Measurements from ENCODE around the gene GNG12.
A peak's percentile ranks its signal among the peaks of the same experiment; 100 is the strongest.

Gene GNG12

DNA sequence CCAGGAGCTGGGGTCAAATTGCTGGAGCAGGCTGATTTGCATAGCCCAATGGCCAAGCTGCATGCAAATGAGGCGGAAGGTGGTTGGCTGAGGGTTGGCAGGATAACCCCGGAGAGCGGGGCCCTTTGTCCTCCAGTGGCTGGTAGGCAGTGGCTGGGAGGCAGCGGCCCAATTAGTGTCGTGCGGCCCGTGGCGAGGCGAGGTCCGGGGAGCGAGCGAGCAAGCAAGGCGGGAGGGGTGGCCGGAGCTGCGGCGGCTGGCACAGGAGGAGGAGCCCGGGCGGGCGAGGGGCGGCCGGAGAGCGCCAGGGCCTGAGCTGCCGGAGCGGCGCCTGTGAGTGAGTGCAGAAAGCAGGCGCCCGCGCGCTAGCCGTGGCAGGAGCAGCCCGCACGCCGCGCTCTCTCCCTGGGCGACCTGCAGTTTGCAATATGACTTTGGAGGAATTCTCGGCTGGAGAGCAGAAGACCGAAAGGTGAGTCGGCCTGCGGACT, 148.2 kb downstream of the GNG12 start, which contains the start of gene GADD45A (continued):
- TF ChIP-seq, protein P1, sequence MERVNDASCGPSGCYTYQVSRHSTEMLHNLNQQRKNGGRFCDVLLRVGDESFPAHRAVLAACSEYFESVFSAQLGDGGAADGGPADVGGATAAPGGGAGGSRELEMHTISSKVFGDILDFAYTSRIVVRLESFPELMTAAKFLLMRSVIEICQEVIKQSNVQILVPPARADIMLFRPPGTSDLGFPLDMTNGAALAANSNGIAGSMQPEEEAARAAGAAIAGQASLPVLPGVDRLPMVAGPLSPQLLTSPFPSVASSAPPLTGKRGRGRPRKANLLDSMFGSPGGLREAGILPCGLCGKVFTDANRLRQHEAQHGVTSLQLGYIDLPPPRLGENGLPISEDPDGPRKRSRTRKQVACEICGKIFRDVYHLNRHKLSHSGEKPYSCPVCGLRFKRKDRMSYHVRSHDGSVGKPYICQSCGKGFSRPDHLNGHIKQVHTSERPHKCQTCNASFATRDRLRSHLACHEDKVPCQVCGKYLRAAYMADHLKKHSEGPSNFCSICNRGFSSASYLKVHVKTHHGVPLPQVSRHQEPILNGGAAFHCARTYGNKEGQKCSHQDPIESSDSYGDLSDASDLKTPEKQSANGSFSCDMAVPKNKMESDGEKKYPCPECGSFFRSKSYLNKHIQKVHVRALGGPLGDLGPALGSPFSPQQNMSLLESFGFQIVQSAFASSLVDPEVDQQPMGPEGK (CRISPR knock-in tag; IDR thresholded peaks at IDR 0.05; ENCODE audit: borderline replicate concordance), result no peak
- no peak for TF ChIP-seq SNAI2 (CRISPR knock-in tag; IDR thresholded peaks at IDR 0.05)

DNA sequence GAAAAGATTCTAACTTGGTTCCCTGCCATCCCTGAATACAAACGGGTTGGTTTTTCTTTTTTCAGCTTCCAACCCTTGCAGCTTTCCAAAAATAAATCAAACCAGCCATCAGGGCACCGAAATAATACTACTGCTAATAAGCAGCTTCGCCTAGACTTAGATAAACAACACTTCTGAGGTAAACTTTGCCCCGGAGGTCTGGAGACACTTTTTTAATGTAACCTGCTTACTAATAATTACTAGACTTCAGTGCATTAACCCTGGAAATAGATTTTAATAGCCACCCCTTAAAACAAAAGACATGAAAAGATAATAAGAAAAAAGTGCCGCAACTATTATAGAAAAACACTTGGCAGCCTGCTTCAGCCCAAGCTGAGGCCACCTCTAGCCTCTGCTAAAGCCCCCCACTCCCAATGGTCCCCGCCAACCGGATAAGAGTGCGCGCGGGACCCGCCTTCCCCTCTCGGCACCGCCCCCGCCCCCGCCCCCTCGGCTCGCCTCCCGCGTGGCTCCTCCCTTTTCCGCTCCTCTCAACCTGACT, 148.7 kb downstream of the GNG12 start:
- no peak for ATAC-seq
- TF ChIP-seq, protein P2, sequence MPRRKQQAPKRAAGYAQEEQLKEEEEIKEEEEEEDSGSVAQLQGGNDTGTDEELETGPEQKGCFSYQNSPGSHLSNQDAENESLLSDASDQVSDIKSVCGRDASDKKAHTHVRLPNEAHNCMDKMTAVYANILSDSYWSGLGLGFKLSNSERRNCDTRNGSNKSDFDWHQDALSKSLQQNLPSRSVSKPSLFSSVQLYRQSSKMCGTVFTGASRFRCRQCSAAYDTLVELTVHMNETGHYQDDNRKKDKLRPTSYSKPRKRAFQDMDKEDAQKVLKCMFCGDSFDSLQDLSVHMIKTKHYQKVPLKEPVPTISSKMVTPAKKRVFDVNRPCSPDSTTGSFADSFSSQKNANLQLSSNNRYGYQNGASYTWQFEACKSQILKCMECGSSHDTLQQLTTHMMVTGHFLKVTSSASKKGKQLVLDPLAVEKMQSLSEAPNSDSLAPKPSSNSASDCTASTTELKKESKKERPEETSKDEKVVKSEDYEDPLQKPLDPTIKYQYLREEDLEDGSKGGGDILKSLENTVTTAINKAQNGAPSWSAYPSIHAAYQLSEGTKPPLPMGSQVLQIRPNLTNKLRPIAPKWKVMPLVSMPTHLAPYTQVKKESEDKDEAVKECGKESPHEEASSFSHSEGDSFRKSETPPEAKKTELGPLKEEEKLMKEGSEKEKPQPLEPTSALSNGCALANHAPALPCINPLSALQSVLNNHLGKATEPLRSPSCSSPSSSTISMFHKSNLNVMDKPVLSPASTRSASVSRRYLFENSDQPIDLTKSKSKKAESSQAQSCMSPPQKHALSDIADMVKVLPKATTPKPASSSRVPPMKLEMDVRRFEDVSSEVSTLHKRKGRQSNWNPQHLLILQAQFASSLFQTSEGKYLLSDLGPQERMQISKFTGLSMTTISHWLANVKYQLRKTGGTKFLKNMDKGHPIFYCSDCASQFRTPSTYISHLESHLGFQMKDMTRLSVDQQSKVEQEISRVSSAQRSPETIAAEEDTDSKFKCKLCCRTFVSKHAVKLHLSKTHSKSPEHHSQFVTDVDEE (CRISPR knock-in tag; IDR thresholded peaks at IDR 0.05), result no peak
- TF ChIP-seq ZFP3 (CRISPR knock-in tag; IDR thresholded peaks at IDR 0.05) (peak; percentile 94), ESRRG (CRISPR knock-in tag; IDR thresholded peaks at IDR 0.05) (no peak)

DNA sequence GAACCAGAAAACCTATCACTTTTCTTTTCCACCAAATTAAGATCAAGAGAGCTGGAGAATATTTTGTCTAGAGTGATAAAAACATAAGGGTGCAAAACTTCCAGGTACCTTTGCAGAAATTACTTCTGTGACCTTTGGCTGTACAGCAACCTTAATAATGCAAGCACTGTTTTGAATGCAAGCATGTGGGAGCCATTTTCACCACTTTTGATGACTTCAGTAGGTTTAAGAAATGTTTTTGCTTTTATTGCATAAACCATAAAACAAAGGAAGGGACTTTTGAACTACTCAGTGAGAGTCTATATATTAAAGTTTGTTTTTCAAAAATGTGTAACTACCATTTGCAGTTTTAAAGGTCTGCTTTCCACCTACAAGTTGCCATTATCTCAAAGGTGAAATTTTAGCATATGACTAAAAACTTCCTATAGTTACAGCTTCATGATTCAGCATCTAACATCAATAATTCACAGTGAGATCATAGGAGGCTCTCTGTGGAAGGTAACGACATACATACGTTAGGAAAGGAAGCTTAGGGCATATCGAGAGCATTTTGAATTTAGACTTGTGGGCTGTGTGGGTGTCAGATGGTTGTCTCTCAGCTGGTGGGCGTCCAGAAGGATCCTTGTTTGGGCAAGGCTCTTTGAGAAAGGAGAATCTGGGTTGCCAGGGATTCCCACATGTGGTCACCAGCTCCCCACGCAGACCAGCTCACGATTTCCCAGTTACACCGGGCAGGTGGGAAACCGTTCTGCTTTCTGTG, 149.3 kb downstream of the GNG12 start:
- ATAC-seq, result no peak
- TF ChIP-seq ZFP3 (CRISPR knock-in tag; IDR thresholded peaks at IDR 0.05), result no peak
- no peak for TF ChIP-seq ZNF8 (CRISPR knock-in tag; IDR thresholded peaks at IDR 0.05)
- TF ChIP-seq ZNF70 (CRISPR knock-in tag; IDR thresholded peaks at IDR 0.05), result no peak
- TF ChIP-seq, protein P1 (CRISPR knock-in tag; IDR thresholded peaks at IDR 0.05; ENCODE audit: borderline replicate concordance), result no peak
- TF ChIP-seq OSR1 (CRISPR knock-in tag; IDR thresholded peaks at IDR 0.05), result no peak
- TF ChIP-seq ZNF565 (CRISPR knock-in tag; conservative IDR thresholded peaks at IDR 0.05; ENCODE audit: low read depth), result no peak

DNA sequence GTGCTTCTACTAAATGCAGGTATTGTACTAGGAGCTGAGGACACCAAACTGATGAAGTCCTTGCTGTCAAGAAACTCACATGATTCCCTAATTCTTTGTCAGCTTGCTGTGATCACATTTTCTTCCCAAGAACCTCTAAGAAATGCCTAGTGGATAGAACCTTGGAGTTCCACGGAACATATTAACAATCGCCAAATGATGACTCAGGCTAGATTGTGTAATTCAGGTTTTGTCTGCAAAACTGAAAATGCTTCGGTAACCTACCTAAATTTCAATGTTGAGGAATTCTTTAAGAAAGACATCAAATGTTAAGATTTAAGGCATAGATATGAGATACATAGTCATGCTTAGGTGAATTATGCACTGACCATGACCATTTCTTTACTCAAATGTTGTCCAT, 150.0 kb downstream of the GNG12 start:
- TF ChIP-seq GLIS3 (CRISPR knock-in tag; IDR thresholded peaks at IDR 0.05), result no peak
- ATAC-seq, result no peak

DNA sequence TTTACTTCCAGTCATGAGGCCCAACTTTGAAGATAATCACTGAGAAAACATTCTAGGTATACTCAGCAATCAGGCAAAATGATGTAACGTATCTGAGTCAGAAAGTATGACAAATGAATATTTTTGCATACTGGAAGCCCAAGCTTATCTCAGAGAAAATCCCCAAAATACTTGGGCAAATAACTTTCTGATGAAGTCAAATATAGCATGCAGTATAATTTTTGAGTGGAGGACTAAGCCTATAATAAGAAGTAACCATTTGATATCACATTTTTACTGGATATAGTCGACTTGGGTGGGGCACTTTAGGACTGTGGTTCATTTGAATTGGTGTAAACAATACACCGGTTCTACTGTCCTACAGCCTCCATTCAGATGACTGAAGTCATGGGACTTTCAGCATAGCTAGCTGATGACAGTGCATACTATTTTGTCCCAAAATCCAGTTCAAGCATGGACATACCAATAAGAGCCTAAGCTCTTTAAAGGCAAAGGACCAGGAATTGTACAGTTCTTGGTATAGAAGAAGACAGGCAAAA, 150.5 kb downstream of the GNG12 start:
- ATAC-seq, result no peak
- peak; percentile 61 for TF ChIP-seq ISL1 (CRISPR knock-in tag; IDR thresholded peaks at IDR 0.05)
- TF ChIP-seq, protein P3, sequence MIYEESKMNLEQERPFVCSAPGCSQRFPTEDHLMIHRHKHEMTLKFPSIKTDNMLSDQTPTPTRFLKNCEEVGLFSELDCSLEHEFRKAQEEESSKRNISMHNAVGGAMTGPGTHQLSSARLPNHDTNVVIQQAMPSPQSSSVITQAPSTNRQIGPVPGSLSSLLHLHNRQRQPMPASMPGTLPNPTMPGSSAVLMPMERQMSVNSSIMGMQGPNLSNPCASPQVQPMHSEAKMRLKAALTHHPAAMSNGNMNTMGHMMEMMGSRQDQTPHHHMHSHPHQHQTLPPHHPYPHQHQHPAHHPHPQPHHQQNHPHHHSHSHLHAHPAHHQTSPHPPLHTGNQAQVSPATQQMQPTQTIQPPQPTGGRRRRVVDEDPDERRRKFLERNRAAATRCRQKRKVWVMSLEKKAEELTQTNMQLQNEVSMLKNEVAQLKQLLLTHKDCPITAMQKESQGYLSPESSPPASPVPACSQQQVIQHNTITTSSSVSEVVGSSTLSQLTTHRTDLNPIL (CRISPR knock-in tag; IDR thresholded peaks at IDR 0.05; ENCODE audit: low read depth), result 0 out of 2 replicates have a peak, but pooled peaks have one; percentile 42
- TF ChIP-seq ZNF565 (CRISPR knock-in tag; conservative IDR thresholded peaks at IDR 0.05; ENCODE audit: low read depth), result no peak

DNA sequence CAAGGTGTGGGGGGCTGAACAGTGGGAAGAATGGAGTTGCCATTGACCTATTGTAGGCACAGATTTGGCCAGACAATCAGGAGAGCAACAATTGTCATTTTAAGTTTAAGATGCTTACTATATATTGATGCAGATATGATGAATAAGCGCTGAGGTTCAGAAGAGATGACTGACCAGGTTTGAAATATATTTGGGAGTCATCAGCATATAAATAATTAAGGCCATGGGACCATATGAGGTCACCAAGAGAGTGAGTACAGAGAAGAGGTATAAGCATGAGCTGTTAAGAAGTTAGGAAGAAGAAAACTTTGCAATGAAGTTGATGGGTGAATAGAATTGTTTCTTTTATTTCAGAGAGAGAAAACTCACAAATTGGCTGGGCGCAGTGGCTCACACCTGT, 152.8 kb downstream of the GNG12 start:
- TF ChIP-seq, protein P3 (CRISPR knock-in tag; IDR thresholded peaks at IDR 0.05; ENCODE audit: low read depth), result no peak
- TF ChIP-seq ZNF565 (CRISPR knock-in tag; conservative IDR thresholded peaks at IDR 0.05; ENCODE audit: low read depth), result no peak
- TF ChIP-seq TCF4 (CRISPR knock-in tag; IDR thresholded peaks at IDR 0.05; ENCODE audit: borderline replicate concordance), result no peak
- TF ChIP-seq CSDC2 (CRISPR knock-in tag; IDR thresholded peaks at IDR 0.05), result no peak
- TF ChIP-seq OSR1 (CRISPR knock-in tag; IDR thresholded peaks at IDR 0.05), result no peak
- no peak for TF ChIP-seq ZNF8 (CRISPR knock-in tag; IDR thresholded peaks at IDR 0.05)
- no peak for TF ChIP-seq BACH2 (CRISPR knock-in tag; IDR thresholded peaks at IDR 0.05; ENCODE audit: borderline replicate concordance)
- TF ChIP-seq, protein P4, sequence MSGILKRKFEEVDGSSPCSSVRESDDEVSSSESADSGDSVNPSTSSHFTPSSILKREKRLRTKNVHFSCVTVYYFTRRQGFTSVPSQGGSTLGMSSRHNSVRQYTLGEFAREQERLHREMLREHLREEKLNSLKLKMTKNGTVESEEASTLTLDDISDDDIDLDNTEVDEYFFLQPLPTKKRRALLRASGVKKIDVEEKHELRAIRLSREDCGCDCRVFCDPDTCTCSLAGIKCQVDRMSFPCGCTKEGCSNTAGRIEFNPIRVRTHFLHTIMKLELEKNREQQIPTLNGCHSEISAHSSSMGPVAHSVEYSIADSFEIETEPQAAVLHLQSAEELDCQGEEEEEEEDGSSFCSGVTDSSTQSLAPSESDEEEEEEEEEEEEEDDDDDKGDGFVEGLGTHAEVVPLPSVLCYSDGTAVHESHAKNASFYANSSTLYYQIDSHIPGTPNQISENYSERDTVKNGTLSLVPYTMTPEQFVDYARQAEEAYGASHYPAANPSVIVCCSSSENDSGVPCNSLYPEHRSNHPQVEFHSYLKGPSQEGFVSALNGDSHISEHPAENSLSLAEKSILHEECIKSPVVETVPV (CRISPR knock-in tag; IDR thresholded peaks at IDR 0.05), result no peak
- TF ChIP-seq GLIS3 (CRISPR knock-in tag; IDR thresholded peaks at IDR 0.05), result no peak
- TF ChIP-seq, protein P5, sequence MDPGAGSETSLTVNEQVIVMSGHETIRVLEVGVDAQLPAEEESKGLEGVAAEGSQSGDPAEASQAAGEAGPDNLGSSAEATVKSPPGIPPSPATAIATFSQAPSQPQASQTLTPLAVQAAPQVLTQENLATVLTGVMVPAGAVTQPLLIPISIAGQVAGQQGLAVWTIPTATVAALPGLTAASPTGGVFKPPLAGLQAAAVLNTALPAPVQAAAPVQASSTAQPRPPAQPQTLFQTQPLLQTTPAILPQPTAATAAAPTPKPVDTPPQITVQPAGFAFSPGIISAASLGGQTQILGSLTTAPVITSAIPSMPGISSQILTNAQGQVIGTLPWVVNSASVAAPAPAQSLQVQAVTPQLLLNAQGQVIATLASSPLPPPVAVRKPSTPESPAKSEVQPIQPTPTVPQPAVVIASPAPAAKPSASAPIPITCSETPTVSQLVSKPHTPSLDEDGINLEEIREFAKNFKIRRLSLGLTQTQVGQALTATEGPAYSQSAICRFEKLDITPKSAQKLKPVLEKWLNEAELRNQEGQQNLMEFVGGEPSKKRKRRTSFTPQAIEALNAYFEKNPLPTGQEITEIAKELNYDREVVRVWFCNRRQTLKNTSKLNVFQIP (CRISPR knock-in tag; IDR thresholded peaks at IDR 0.05; ENCODE audit: borderline replicate concordance, low read depth), result no peak
- no peak for TF ChIP-seq ARNTL (CRISPR knock-in tag; IDR thresholded peaks at IDR 0.05; ENCODE audit: borderline replicate concordance, low read depth)
- no peak for ATAC-seq
